IgD-negative memory B cell (primary cell): ENCODE results near the gene ADGRB3. TPM values are rescaled to one million over a fixed set of nuclear protein-coding genes. Genes with fewer than 3 reads are reported as not detected.
A peak's percentile ranks its signal among the peaks of the same experiment; 100 is the strongest.

Experiments used
- H3K27ac Mint-ChIP-seq, 3 donors: one replicate each; pipeline ENCODE4 v1.8.0; 2020 to 2022; ENCODE audit warnings: mild to moderate bottlenecking in 3 of 3, mixed read lengths in 3 of 3, moderate library complexity in 1 of 3
- H3K27me3 Mint-ChIP-seq: one replicate; pipeline ENCODE4 v1.8.0; 2021; ENCODE audit warnings: mixed read lengths
- H3K36me3 Mint-ChIP-seq: one replicate; pipeline ENCODE4 v1.8.0; 2020; ENCODE audit warnings: mild to moderate bottlenecking, mixed read lengths
- H3K4me1 Mint-ChIP-seq, 3 donors: one replicate each; pipeline ENCODE4 v1.8.0; 2020 to 2022; ENCODE audit warnings: mixed read lengths in 3 of 3, mild to moderate bottlenecking in 1 of 3
- H3K4me3 Mint-ChIP-seq, 4 donors: one replicate each; pipeline ENCODE4 v1.8.0; 2020 to 2022; ENCODE audit warnings: mild to moderate bottlenecking in 4 of 4, mixed read lengths in 4 of 4, moderate library complexity in 3 of 4
- H3K9me3 Mint-ChIP-seq, 3 donors: one replicate each; pipeline ENCODE4 v1.8.0; 2020 to 2021; ENCODE audit warnings: mixed read lengths in 3 of 3, mild to moderate bottlenecking in 1 of 3
- polyA plus RNA-seq: library from polyadenylated mRNA; unstranded; fragments of 300-500 nt; fragmentation: Illumina TruSeq; gene quantifications from one replicate; pipeline ENCODE4 v1.2.3, GENCODE V29; 2021

Gene ADGRB3
- polyA plus RNA-seq, 1 donor from 2014 or later = not detected

DNA sequence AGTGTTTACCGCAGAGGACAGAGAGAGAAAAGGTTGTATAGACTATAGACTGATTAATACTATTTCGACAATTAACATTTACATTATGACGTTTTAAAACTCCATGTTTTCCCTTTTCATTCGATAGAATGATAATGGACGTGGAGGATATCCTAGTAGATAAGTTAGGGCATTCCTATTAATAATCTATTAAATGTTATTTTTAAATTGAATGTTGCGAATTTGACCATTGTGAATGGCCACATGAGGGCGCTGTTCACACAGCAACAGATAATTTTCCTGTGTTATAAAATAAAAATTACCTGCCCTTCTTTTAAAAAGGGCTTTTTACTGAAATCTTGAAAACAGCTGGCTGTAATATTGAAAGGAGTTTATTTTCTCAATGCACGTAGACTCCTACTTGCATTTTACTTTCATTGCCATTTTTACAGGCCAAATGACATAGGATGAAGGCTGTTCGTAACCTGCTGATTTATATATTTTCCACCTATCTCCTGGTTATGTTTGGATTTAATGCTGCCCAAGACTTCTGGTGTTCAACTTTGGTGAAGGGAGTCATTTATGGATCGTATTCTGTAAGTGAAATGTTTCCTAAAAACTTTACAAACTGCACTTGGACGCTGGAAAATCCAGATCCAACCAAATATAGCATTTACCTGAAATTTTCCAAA, 3.3 kb downstream of the ADGRB3 start:
- Mint-ChIP-seq H3K27ac (no peak overlapping the region), H3K4me3 (no peak overlapping the region), H3K36me3 (no peaks in the 10 kb centered on the region), H3K4me1 (peaks cover 14 to 18% (median 15%) of the 10 kb centered on the region in 3 donors), H3K27me3 (peaks cover 38% of the 10 kb centered on the region), H3K9me3 (peaks cover 0 to 3% (median 0%) of the 10 kb centered on the region in 3 donors)

DNA sequence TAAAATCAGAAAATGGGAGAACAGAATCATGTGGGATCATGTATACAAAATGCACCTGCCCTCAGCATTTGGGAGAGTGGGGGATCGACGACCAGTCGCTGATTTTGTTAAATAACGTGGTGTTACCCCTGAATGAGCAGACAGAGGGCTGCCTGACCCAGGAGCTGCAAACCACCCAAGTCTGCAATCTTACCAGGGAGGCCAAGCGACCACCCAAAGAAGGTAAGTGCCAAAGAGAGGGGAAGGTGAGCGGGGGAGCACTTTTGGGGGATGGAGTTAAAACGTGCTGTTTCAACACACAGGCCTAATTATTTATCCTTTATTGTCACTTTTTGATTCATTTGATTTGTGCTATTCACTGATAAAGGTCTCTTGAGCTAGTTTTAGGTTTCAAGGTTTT, 4.1 kb downstream of the ADGRB3 start:
- Mint-ChIP-seq H3K4me3 (peak overlapping the region in 1 of 4 donors; percentile 19), H3K4me1 (peaks cover 9 to 12% (median 9%) of the 10 kb centered on the region in 3 donors), H3K9me3 (peaks cover 0 to 3% (median 0%) of the 10 kb centered on the region in 3 donors), H3K27ac (no peak overlapping the region), H3K27me3 (peaks cover 30% of the 10 kb centered on the region), H3K36me3 (no peaks in the 10 kb centered on the region)

- H3K9me3 Mint-ChIP-seq = peaks cover 0 to 3% (median 0%) of the 10 kb centered on the region in 3 donors
- no peak overlapping the region for H3K27ac Mint-ChIP-seq
- H3K4me3 Mint-ChIP-seq = no peak overlapping the region
- H3K4me1 Mint-ChIP-seq = peaks cover 6 to 8% (median 8%) of the 10 kb centered on the region in 3 donors
- peaks cover 25% of the 10 kb centered on the region for H3K27me3 Mint-ChIP-seq
- H3K36me3 Mint-ChIP-seq = no peaks in the 10 kb centered on the region
Observed at GRCh38 chr6:68639826-68640490, 4.9 kb downstream of the ADGRB3 start.

DNA sequence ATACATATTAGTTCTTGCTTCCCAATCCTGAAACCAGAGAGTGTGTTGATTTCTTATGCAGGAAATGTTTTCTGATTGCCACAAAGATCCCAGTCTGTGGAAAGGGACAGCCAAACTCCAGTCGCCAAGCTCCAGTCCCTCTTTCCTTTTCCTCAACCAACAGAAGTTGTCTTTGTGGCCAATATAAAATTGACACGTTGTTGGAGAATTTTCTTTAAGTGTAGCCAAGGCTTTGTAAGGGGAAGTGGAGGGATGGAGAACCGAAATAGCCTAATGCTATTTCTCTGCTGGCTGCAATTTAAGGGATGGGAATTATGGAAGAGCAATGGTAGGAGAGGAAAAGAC, 5.4 kb downstream of the ADGRB3 start:
- no peak overlapping the region for H3K4me3 Mint-ChIP-seq
- peaks cover 22% of the 10 kb centered on the region for H3K27me3 Mint-ChIP-seq
- no peaks in the 10 kb centered on the region for H3K36me3 Mint-ChIP-seq
- H3K27ac Mint-ChIP-seq = peak overlapping the region in 1 of 3 donors; percentile 15
- H3K9me3 Mint-ChIP-seq = peaks cover 0 to under 1% (median 0%) of the 10 kb centered on the region in 3 donors
- peaks cover 5 to 6% (median 5%) of the 10 kb centered on the region in 3 donors for H3K4me1 Mint-ChIP-seq

GRCh38 chr6:68641172-68641571, 6.1 kb downstream of the ADGRB3 start:
- peaks cover under 1 to 2% (median under 1%) of the 10 kb centered on the region in 3 donors for H3K4me1 Mint-ChIP-seq

DNA sequence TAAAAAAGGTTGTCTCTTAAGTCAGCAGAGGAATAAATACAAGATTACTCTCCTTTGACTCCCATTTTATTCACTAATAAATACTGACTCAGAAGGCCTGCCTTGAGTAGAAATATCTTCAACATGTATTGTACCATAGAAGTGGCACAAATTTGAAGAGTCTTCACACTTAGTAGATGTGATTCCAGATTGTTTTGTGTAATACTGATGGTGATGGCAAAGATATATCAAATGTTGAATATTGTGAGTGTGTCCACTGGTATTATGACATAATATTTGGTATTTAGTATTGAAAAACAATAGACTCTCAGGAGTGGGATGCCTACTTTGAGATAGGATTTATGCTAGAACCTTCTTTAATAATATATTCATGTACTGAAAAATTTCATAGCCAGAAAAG, 7.0 kb downstream of the ADGRB3 start:
- H3K4me1 Mint-ChIP-seq = no peaks in the 10 kb centered on the region
- no peak overlapping the region for H3K4me3 Mint-ChIP-seq
- H3K27me3 Mint-ChIP-seq = peaks cover 10% of the 10 kb centered on the region
- H3K36me3 Mint-ChIP-seq = no peaks in the 10 kb centered on the region
- no peak overlapping the region for H3K27ac Mint-ChIP-seq
- no peaks in the 10 kb centered on the region for H3K9me3 Mint-ChIP-seq

More at GRCh38 chr6:68641172-68641571, 6.1 kb downstream of the ADGRB3 start:
- peaks cover 16% of the 10 kb centered on the region for H3K27me3 Mint-ChIP-seq
- no peaks in the 10 kb centered on the region for H3K36me3 Mint-ChIP-seq
- H3K4me3 Mint-ChIP-seq = no peak overlapping the region
- no peak overlapping the region for H3K27ac Mint-ChIP-seq
- H3K9me3 Mint-ChIP-seq = no peaks in the 10 kb centered on the region

DNA sequence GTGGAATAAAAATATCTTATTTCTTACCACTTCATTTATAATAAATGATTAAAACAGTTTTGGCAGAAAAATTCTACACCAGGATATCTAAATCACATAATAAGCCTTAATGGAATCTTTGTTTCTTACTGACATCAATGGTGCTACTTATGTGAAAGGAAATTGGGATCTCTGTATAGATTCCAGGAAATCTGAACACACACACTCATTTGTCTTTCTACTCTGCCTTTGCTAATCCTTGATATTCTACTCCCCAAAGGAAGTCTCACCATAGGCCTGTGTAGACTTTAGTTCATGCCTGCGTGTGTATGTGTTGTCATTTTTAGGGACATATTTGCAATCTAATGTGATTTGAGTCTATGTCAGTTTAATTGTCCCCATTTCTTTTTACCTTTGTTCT, 7.9 kb downstream of the ADGRB3 start:
- no peaks in the 10 kb centered on the region for H3K4me1 Mint-ChIP-seq
- no peaks in the 10 kb centered on the region for H3K36me3 Mint-ChIP-seq
- H3K27me3 Mint-ChIP-seq = peaks cover 7% of the 10 kb centered on the region
- H3K4me3 Mint-ChIP-seq = no peak overlapping the region
- no peak overlapping the region for H3K27ac Mint-ChIP-seq
- H3K9me3 Mint-ChIP-seq = no peaks in the 10 kb centered on the region

- Mint-ChIP-seq H3K9me3 (peaks cover 0 to 2% (median 0%) of the 10 kb centered on the region in 3 donors), H3K27ac (no peak overlapping the region), H3K36me3 (no peaks in the 10 kb centered on the region), H3K4me1 (no peaks in the 10 kb centered on the region), H3K27me3 (peaks cover 1% of the 10 kb centered on the region), H3K4me3 (no peak overlapping the region)
Observed at GRCh38 chr6:68649669-68650068, 14.6 kb downstream of the ADGRB3 start.

DNA sequence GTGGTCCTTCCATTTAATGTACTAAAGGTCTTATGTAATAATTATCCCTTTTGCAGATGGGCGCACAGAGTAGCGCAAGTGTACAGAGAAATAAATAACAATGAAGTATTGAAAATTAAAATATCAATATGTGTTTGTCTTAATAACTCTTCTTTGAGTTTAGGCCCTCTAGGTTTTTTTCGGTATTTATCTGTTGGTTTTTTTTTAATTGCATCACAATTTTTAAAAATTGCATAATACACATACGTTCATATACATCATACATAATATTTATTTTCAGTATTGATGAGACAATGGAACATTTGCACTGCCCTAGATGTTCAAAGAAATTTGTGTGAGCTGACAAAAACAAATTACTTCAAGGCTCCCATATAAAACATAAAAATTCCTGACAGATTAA, 15.1 kb downstream of the ADGRB3 start:
- no peak overlapping the region for H3K4me3 Mint-ChIP-seq
- no peaks in the 10 kb centered on the region for H3K36me3 Mint-ChIP-seq
- H3K27me3 Mint-ChIP-seq = peaks cover 1% of the 10 kb centered on the region
- H3K9me3 Mint-ChIP-seq = peaks cover 0 to 2% (median 0%) of the 10 kb centered on the region in 3 donors
- H3K4me1 Mint-ChIP-seq = no peaks in the 10 kb centered on the region
- H3K27ac Mint-ChIP-seq = no peak overlapping the region

GRCh38 chr6:68651011-68651985, 16.2 kb downstream of the ADGRB3 start:
- Mint-ChIP-seq H3K4me1 (no peaks in the 10 kb centered on the region), H3K4me3 (no peak overlapping the region), H3K27me3 (peaks cover 1% of the 10 kb centered on the region)

GRCh38 chr6:68652117-68652536, 17.0 kb downstream of the ADGRB3 start:
- no peaks in the 10 kb centered on the region for H3K4me1 Mint-ChIP-seq
- H3K4me3 Mint-ChIP-seq = no peak overlapping the region
- peaks cover 1% of the 10 kb centered on the region for H3K27me3 Mint-ChIP-seq
- H3K36me3 Mint-ChIP-seq = no peaks in the 10 kb centered on the region
- no peak overlapping the region for H3K27ac Mint-ChIP-seq
- peaks cover 0 to 2% (median 0%) of the 10 kb centered on the region in 3 donors for H3K9me3 Mint-ChIP-seq

More at GRCh38 chr6:68651011-68651985, 16.2 kb downstream of the ADGRB3 start:
- Mint-ChIP-seq H3K9me3 (peaks cover 0 to 2% (median 0%) of the 10 kb centered on the region in 3 donors), H3K27ac (no peak overlapping the region), H3K36me3 (no peaks in the 10 kb centered on the region)

GRCh38 chr6:68653074-68653705, 18.1 kb downstream of the ADGRB3 start:
- Mint-ChIP-seq H3K27me3 (peaks cover 1% of the 10 kb centered on the region), H3K36me3 (no peaks in the 10 kb centered on the region), H3K27ac (no peak overlapping the region), H3K4me1 (no peaks in the 10 kb centered on the region), H3K9me3 (peaks cover 0 to 2% (median 0%) of the 10 kb centered on the region in 3 donors), H3K4me3 (no peak overlapping the region)

- H3K36me3 Mint-ChIP-seq = no peaks in the 10 kb centered on the region
- peaks cover 0 to 2% (median 0%) of the 10 kb centered on the region in 3 donors for H3K9me3 Mint-ChIP-seq
- no peaks in the 10 kb centered on the region for H3K4me1 Mint-ChIP-seq
- H3K4me3 Mint-ChIP-seq = no peak overlapping the region
- H3K27ac Mint-ChIP-seq = no peak overlapping the region
- H3K27me3 Mint-ChIP-seq = peaks cover 1% of the 10 kb centered on the region
Observed at GRCh38 chr6:68653706-68654089, 18.6 kb downstream of the ADGRB3 start.

GRCh38 chr6:68654134-68654533, 19.1 kb downstream of the ADGRB3 start:
- peaks cover 1% of the 10 kb centered on the region for H3K27me3 Mint-ChIP-seq
- no peaks in the 10 kb centered on the region for H3K4me1 Mint-ChIP-seq
- H3K36me3 Mint-ChIP-seq = no peaks in the 10 kb centered on the region
- no peak overlapping the region for H3K4me3 Mint-ChIP-seq
- no peak overlapping the region for H3K27ac Mint-ChIP-seq
- peaks cover 0 to 2% (median 0%) of the 10 kb centered on the region in 3 donors for H3K9me3 Mint-ChIP-seq
